Activated CD8-positive, alpha-beta memory T cell treated with anti-CD3 and anti-CD28 coated beads, Interleukin-2, amount 10 ng/mL, durations not matched to agents 7 days and 5 days (primary cell): ENCODE data around the gene IPO4. TPM values are rescaled to one million over a fixed set of nuclear protein-coding genes. Genes with fewer than 3 reads are reported as not detected.

Source experiments
- ATAC-seq: fragments of 150-1000 bp; cut with Tn5 transposase; one replicate; pipeline ENCODE4 v1.10.0; 2021; ENCODE audit warnings: moderate library complexity
- CTCF ChIA-PET: fragments of 350-600 bp; sonication (Branson Sonifier 250); formaldehyde crosslinking; loops from one replicate; lab custom pipeline; 2021; ENCODE audit warnings: antibody characterized with exemption; lab: Charles Lee
- DNase-seq: peaks from one replicate; pipeline ENCODE4 v3.0.0-alpha.2; 2020
- H3K27ac Mint-ChIP-seq: one replicate; pipeline ENCODE4 v1.8.0; 2021; ENCODE audit warnings: mild to moderate bottlenecking, mixed read lengths
- H3K27me3 Mint-ChIP-seq: one replicate; pipeline ENCODE4 v1.8.0; 2021; ENCODE audit warnings: mixed read lengths
- H3K36me3 Mint-ChIP-seq: one replicate; pipeline ENCODE4 v1.8.0; 2021; ENCODE audit warnings: mild to moderate bottlenecking, mixed read lengths
- H3K4me1 Mint-ChIP-seq: one replicate; pipeline ENCODE4 v1.8.0; 2021; ENCODE audit warnings: mixed read lengths
- H3K4me3 Mint-ChIP-seq: one replicate; pipeline ENCODE4 v1.8.0; 2021; ENCODE audit warnings: mild to moderate bottlenecking, moderate library complexity, mixed read lengths
- H3K9me3 Mint-ChIP-seq: one replicate; pipeline ENCODE4 v1.8.0; 2022; ENCODE audit warnings: low read depth, mixed read lengths
- microRNA-seq: library from miRNA; unstranded; fragments of <30 nt; microRNA quantifications from one replicate; pipeline ENCODE4 v1.2.0, GENCODE V29; 2022
- total RNA-seq, 2 experiments: library from RNA; stranded (reverse); gene quantifications; one replicate each; pipeline ENCODE4 v1.2.3, GENCODE V29; 2021

Gene IPO4
- total RNA-seq, 2 experiments from 2014 or later = 32.4 to 54.9 TPM

- peak; percentile 96 for DNase-seq
- H3K27me3 Mint-ChIP-seq = no peaks in the 10 kb centered on the region
- peaks cover 44% of the 10 kb centered on the region for H3K36me3 Mint-ChIP-seq
- peak; percentile 94 for ATAC-seq
- CTCF ChIA-PET = interaction anchor here (0.8 to 7.3 kb wide), 13 partner anchors 9 to 198 kb away, joined by 3 to 69 read pairs (median 4); partner anchors contain the start of genes DCAF11, IRF9, MDP1 and NRL
- H3K27ac Mint-ChIP-seq = peak within 1 kb of the TSS; percentile 85
- H3K4me3 Mint-ChIP-seq = peak within 1 kb of the TSS; percentile 91
- no peaks in the 10 kb centered on the region for H3K9me3 Mint-ChIP-seq
- peaks cover 51% of the 10 kb centered on the region for H3K4me1 Mint-ChIP-seq
Measured at GRCh38 chr14:24135834-24136683, 52.6 kb downstream of the IPO4 start, which contains the start of gene PSME1. TSS of gene PSME1 (plus strand) at chr14:24136194. CDS start at chr14:24136263, 69 bp downstream.

- H3K4me3 Mint-ChIP-seq = peak overlapping the region; percentile 91
- H3K4me1 Mint-ChIP-seq = peaks cover 54% of the 10 kb centered on the region
- H3K36me3 Mint-ChIP-seq = peaks cover 39% of the 10 kb centered on the region
- peak overlapping the region; percentile 85 for H3K27ac Mint-ChIP-seq
- H3K9me3 Mint-ChIP-seq = no peaks in the 10 kb centered on the region
- no peaks in the 10 kb centered on the region for H3K27me3 Mint-ChIP-seq
- CTCF ChIA-PET = interaction anchor here (0.8 to 7.3 kb wide), 11 partner anchors 8 to 198 kb away, joined by 3 to 69 read pairs (median 4); partner anchors contain the start of genes DCAF11, IRF9, MDP1 and NRL
- DNase-seq = no peak
- peak; percentile 1 for ATAC-seq
Measured at GRCh38 chr14:24135584-24135833, 53.1 kb downstream of the IPO4 start.

- Mint-ChIP-seq H3K4me1 (peaks cover 43% of the 10 kb centered on the region), H3K4me3 (no peak overlapping the region), H3K36me3 (peaks cover 23% of the 10 kb centered on the region), H3K27me3 (no peaks in the 10 kb centered on the region), H3K27ac (no peak overlapping the region), H3K9me3 (no peaks in the 10 kb centered on the region)
- DNase-seq (no peak), ATAC-seq (no peak)
- CTCF ChIA-PET = interaction anchor here (0.7 to 6.8 kb wide), 8 partner anchors 9 to 75 kb away, joined by 3 to 52 read pairs (median 4); partner anchors contain the start of genes DCAF11, IRF9 and NRL
Measured at GRCh38 chr14:24133735-24134134, 54.9 kb downstream of the IPO4 start.

- Mint-ChIP-seq H3K36me3 (peaks cover 16% of the 10 kb centered on the region), H3K9me3 (no peaks in the 10 kb centered on the region), H3K27me3 (no peaks in the 10 kb centered on the region), H3K4me3 (no peak overlapping the region), H3K4me1 (peaks cover 35% of the 10 kb centered on the region), H3K27ac (no peak overlapping the region)
- ATAC-seq = no peak
- CTCF ChIA-PET = interaction anchor here (0.7 to 1.8 kb wide), 7 partner anchors 8 to 75 kb away, joined by 3 to 5 read pairs (median 3); partner anchors contain the start of gene IRF9
- DNase-seq = no peak
Measured at GRCh38 chr14:24132976-24133375, 55.6 kb downstream of the IPO4 start.

- DNase-seq (no peak), ATAC-seq (no peak)
- H3K27ac Mint-ChIP-seq = peak overlapping the region; percentile 17
- no peaks in the 10 kb centered on the region for H3K9me3 Mint-ChIP-seq
- no peaks in the 10 kb centered on the region for H3K27me3 Mint-ChIP-seq
- CTCF ChIA-PET = interaction anchor here (1.0 kb wide), 1 partner anchor 12 kb away, joined by 3 read pairs; no protein-coding TSS in a partner anchor
- no peak overlapping the region for H3K4me3 Mint-ChIP-seq
- peaks cover 28% of the 10 kb centered on the region for H3K4me1 Mint-ChIP-seq
- peaks cover 9% of the 10 kb centered on the region for H3K36me3 Mint-ChIP-seq
Measured at GRCh38 chr14:24132061-24132685, 56.4 kb downstream of the IPO4 start.

- Mint-ChIP-seq H3K4me3 (no peak overlapping the region), H3K36me3 (peaks cover 3% of the 10 kb centered on the region), H3K27me3 (no peaks in the 10 kb centered on the region), H3K27ac (no peak overlapping the region), H3K9me3 (no peaks in the 10 kb centered on the region), H3K4me1 (peaks cover 22% of the 10 kb centered on the region)
- ATAC-seq (no peak), DNase-seq (no peak)
- CTCF ChIA-PET = interaction anchor here (1.1 kb wide), 1 partner anchor 14 kb away, joined by 3 read pairs; no protein-coding TSS in a partner anchor
Measured at GRCh38 chr14:24131549-24131966, 57.1 kb downstream of the IPO4 start.

GRCh38 chr14:24130717-24131548, 57.7 kb downstream of the IPO4 start:
- Mint-ChIP-seq H3K27ac (no peak overlapping the region), H3K4me1 (peaks cover 22% of the 10 kb centered on the region), H3K36me3 (peaks cover 1% of the 10 kb centered on the region), H3K9me3 (no peaks in the 10 kb centered on the region), H3K27me3 (no peaks in the 10 kb centered on the region), H3K4me3 (no peak overlapping the region)
- CTCF ChIA-PET = interaction anchor here (1.1 kb wide), 1 partner anchor 13 kb away, joined by 3 read pairs; no protein-coding TSS in a partner anchor
- ATAC-seq (no peak), DNase-seq (no peak)

- no peaks in the 10 kb centered on the region for H3K9me3 Mint-ChIP-seq
- no peak for DNase-seq
- no peak for ATAC-seq
- CTCF ChIA-PET = interaction anchor here (1.1 kb wide), 1 partner anchor 12 kb away, joined by 3 read pairs; no protein-coding TSS in a partner anchor
- H3K27ac Mint-ChIP-seq = no peak within 1 kb of the TSS
- H3K36me3 Mint-ChIP-seq = peaks cover 1% of the 10 kb centered on the region
- peaks cover 20% of the 10 kb centered on the region for H3K4me1 Mint-ChIP-seq
- no peaks in the 10 kb centered on the region for H3K27me3 Mint-ChIP-seq
- H3K4me3 Mint-ChIP-seq = no peak within 1 kb of the TSS
Measured at GRCh38 chr14:24130380-24130716, 58.3 kb downstream of the IPO4 start, which contains the start of gene FITM1. TSS of gene FITM1 (plus strand) at chr14:24130659. CDS start at chr14:24131564, 905 bp downstream.

Small RNA genes lying within 50 kb of the gene (microRNA-seq; reads per million reads assigned to microRNA genes)
- gene MIR7703 = not detected

Other genes starting within 250 kb of the IPO4 start
- 10 to 100 TPM; 15.5 to 20.7 TPM for gene DHRS4, start 235.0 kb downstream of the IPO4 start, total RNA-seq
- 10 to 100 TPM; 16.0 to 19.4 TPM for gene DHRS4L2, start 199.9 kb downstream of the IPO4 start, total RNA-seq
- gene CARMIL3, start 136.8 kb downstream of the IPO4 start, total RNA-seq = 1 to 10 TPM; 2.9 to 3.3 TPM
- under 1 TPM in 1 of 2 experiments, not detected in 1; 0.12 TPM for gene CPNE6, start 117.3 kb downstream of the IPO4 start, total RNA-seq
- 10 to 100 TPM; 61.7 to 87.0 TPM for gene PCK2, start 94.5 kb downstream of the IPO4 start, total RNA-seq
- gene DCAF11, start 74.0 kb downstream of the IPO4 start, total RNA-seq = 10 to 100 TPM; 86.3 to 94.4 TPM
- gene NRL, start 73.9 kb downstream of the IPO4 start, total RNA-seq = 1 to 10 TPM; 2.6 to 3.2 TPM
- under 1 TPM; 0.77 to 0.91 TPM for gene FITM1, start 58.2 kb downstream of the IPO4 start, total RNA-seq
- gene PSME1, start 52.6 kb downstream of the IPO4 start, total RNA-seq = 100 to 1,000 TPM; 420 to 454 TPM
- gene EMC9, start 47.2 kb downstream of the IPO4 start, total RNA-seq = 10 to 100 TPM; 45.5 to 56.1 TPM
- 100 to 1,000 TPM; 577 to 623 TPM for gene PSME2, start 42.2 kb downstream of the IPO4 start, total RNA-seq
- 100 to 1,000 TPM; 129 to 149 TPM for gene RNF31, start 41.3 kb downstream of the IPO4 start, total RNA-seq
- gene IRF9, start 27.6 kb downstream of the IPO4 start, total RNA-seq = 100 to 1,000 TPM; 238 to 295 TPM
- gene REC8, start 16.7 kb downstream of the IPO4 start, total RNA-seq = 10 to 100 TPM; 52.9 to 92.8 TPM
- gene TM9SF1, start 6.6 kb upstream of the IPO4 start, total RNA-seq = 10 to 100 TPM; 26.7 to 32.8 TPM
- under 1 TPM in 1 of 2 experiments, not detected in 1; 0.42 TPM for gene TSSK4, start 16.9 kb upstream of the IPO4 start, total RNA-seq
- gene CHMP4A, start 24.7 kb upstream of the IPO4 start, total RNA-seq = 10 to 100 TPM; 80.5 to 82.5 TPM
- 10 to 100 TPM; 11.4 to 16.9 TPM for gene MDP1, start 27.2 kb upstream of the IPO4 start, total RNA-seq
- gene NEDD8, start 43.6 kb upstream of the IPO4 start, total RNA-seq = 100 to 1,000 TPM; 181 to 205 TPM
- gene GMPR2, start 44.1 kb upstream of the IPO4 start, total RNA-seq = 10 to 100 TPM; 70.6 to 71.3 TPM
- gene TINF2, start 53.8 kb upstream of the IPO4 start, total RNA-seq = 100 to 1,000 TPM; 111 to 130 TPM
- 1 to 10 TPM; 3.0 to 5.1 TPM for gene TGM1, start 74.4 kb upstream of the IPO4 start, total RNA-seq
- gene RABGGTA, start 82.8 kb upstream of the IPO4 start, total RNA-seq = 10 to 100 TPM; 34.3 to 44.6 TPM
- 10 to 100 TPM; 14.2 to 26.5 TPM for gene DHRS1, start 111.0 kb upstream of the IPO4 start, total RNA-seq
- 10 to 100 TPM; 34.2 to 38.3 TPM for gene NOP9, start 111.0 kb upstream of the IPO4 start, total RNA-seq
- 10 to 100 TPM; 24.5 to 44.2 TPM for gene CIDEB, start 119.2 kb upstream of the IPO4 start, total RNA-seq
- 10 to 100 TPM; 12.6 to 18.8 TPM for gene LTB4R2, start 121.3 kb upstream of the IPO4 start, total RNA-seq
- gene LTB4R, start 122.7 kb upstream of the IPO4 start, total RNA-seq = 10 to 100 TPM; 15.6 to 32.5 TPM
- 1 to 10 TPM; 1.6 to 3.4 TPM for gene ADCY4, start 146.3 kb upstream of the IPO4 start, total RNA-seq
- gene RIPK3, start 151.2 kb upstream of the IPO4 start, total RNA-seq = 10 to 100 TPM; 22.9 to 29.4 TPM
- 1 to 10 TPM in 1 of 2 experiments, not detected in 1; 1.3 TPM for gene NFATC4, start 179.4 kb upstream of the IPO4 start, total RNA-seq
- gene NYNRIN, start 210.2 kb upstream of the IPO4 start, total RNA-seq = under 1 TPM; 0.05 to 0.50 TPM
- 1 to 10 TPM; 5.0 to 7.1 TPM for gene CBLN3, start 240.9 kb upstream of the IPO4 start, total RNA-seq
- 10 to 100 TPM; 73.3 to 81.2 TPM for gene KHNYN, start 241.1 kb upstream of the IPO4 start, total RNA-seq